Hepatocyte (in vitro differentiated cells): ENCODE results near the gene EXOC4. TPM values are rescaled to one million over a fixed set of nuclear protein-coding genes. Genes with fewer than 3 reads are reported as not detected.

Experiments
- DNase-seq: peaks from one replicate; pipeline ENCODE4 v3.0.0-alpha.2; 2016; ENCODE audit warnings: low spot score
- H2AFZ ChIP-seq: fragments of 200-600 bp; sonication (generic); 2 replicates; pipeline ENCODE4 v1.6.0; 2016; ENCODE audit warnings: antibody characterized with exemption, mild to moderate bottlenecking
- H3K27ac ChIP-seq: fragments of 200-600 bp; sonication (generic); 2 replicates; pipeline ENCODE4 v1.5.1; 2016; ENCODE audit warnings: mild to moderate bottlenecking
- H3K27me3 ChIP-seq: fragments of 200-600 bp; sonication (generic); 2 replicates; pipeline ENCODE4 v1.6.1; 2016
- H3K36me3 ChIP-seq: fragments of 200-600 bp; sonication (generic); replicated peaks from 2 replicates; pipeline ENCODE4 v1.5.1; 2016; ENCODE audit warnings: low read depth; ENCODE audit not compliant: insufficient read depth
- H3K4me1 ChIP-seq: fragments of 200-600 bp; sonication (generic); 2 replicates; pipeline ENCODE4 v1.5.1; 2016; ENCODE audit warnings: mild to moderate bottlenecking, moderate library complexity; ENCODE audit not compliant: insufficient read depth
- H3K4me2 ChIP-seq: fragments of 200-600 bp; sonication (generic); 2 replicates; pipeline ENCODE4 v1.6.0; 2016
- H3K4me3 ChIP-seq: fragments of 200-600 bp; sonication (generic); 2 replicates; pipeline ENCODE4 v1.5.1; 2016; ENCODE audit warnings: mild to moderate bottlenecking
- H3K79me2 ChIP-seq: fragments of 200-600 bp; sonication (generic); 2 replicates; pipeline ENCODE4 v1.6.0; 2017; ENCODE audit warnings: mild to moderate bottlenecking
- H3K9me2 ChIP-seq: fragments of 200-600 bp; sonication (generic); replicated peaks from 2 replicates; pipeline ENCODE4 v1.6.0; 2017; ENCODE audit warnings: mild to moderate bottlenecking; ENCODE audit not compliant: insufficient read depth
- H3K9me3 ChIP-seq: fragments of 200-600 bp; sonication (generic); 2 replicates; pipeline ENCODE4 v1.5.1; 2016; ENCODE audit warnings: low read depth, mild to moderate bottlenecking
- H4K20me1 ChIP-seq: fragments of 200-600 bp; sonication (generic); 2 replicates; pipeline ENCODE4 v1.6.0; 2016; ENCODE audit warnings: mild to moderate bottlenecking; ENCODE audit not compliant: insufficient read depth, poor library complexity, severe bottlenecking
- EZH2 ChIP-seq: fragments of 200-600 bp; sonication (generic); IDR thresholded peaks from 2 replicates; pipeline ENCODE4 v1.6.1; 2016; ENCODE audit warnings: antibody characterized with exemption, mild to moderate bottlenecking, borderline replicate concordance
- EZH2phosphoT487 ChIP-seq: fragments of 200-600 bp; sonication (generic); IDR thresholded peaks from one replicate; pipeline ENCODE4 v1.6.1; 2018; ENCODE audit warnings: antibody characterized with exemption, mild to moderate bottlenecking, low read depth, moderate library complexity; ENCODE audit not compliant: unreplicated experiment, severe bottlenecking
- WGBS: methylation state at CpG from one replicate; pipeline ENCODE4 v1.1.6; 2016; ENCODE audit warnings: low lambda C conversion rate; ENCODE audit errors: missing lambda C conversion rate; 5-methylcytosine and 5-hydroxymethylcytosine counted together
- polyA plus RNA-seq: library from polyadenylated mRNA; unstranded; fragments of >200 nt; fragmentation: Nextera tagmentation; extraction: Ambion mirVana; gene quantifications from 2 replicates; pipeline ENCODE4 v1.2.1, GENCODE V29; 2016
- total RNA-seq: library from RNA; depleted of rRNA; stranded (reverse); fragments of >200 nt; gene quantifications from 2 replicates; pipeline ENCODE4 v1.2.3, GENCODE V29; 2014
- TF ChIP-seq, protein P1 (sequence below): fragments of 200-600 bp; sonication (generic); IDR thresholded peaks from 2 replicates; pipeline ENCODE4 v1.5.1; 2016; ENCODE audit warnings: antibody characterized with exemption, mild to moderate bottlenecking; ENCODE audit not compliant: poor library complexity

The EXOC4 gene
- total and polyA plus RNA-seq, 2 experiments from 2014 or later, result 34.8 to 56.1 TPM

DNA sequence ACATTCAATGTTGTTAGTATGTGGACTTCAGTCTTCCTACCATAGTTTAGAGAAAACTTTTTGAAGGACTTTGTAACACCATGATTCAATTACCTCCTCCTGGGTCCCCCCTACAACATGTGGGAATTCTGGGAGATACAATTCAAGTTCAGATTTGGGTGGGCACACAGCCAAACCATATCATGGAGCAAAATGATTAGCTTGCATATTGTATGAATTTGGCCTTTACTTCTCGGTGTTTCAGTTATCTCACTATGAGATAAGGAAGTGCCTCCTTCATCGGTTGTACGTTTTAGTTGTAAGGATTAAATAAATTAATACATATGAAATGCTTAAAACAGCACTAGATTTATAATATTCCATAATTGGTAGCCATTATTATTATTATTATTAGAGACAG lies 428.7 kb downstream of the EXOC4 start:
- no peak overlapping the region for H3K27ac ChIP-seq
- H3K36me3 ChIP-seq, result no peaks in the 10 kb centered on the region
- 79% methylated on average over 3 of the region's 3 CpGs for WGBS
- H2AFZ ChIP-seq, result no peak overlapping the region
- H3K4me3 ChIP-seq, result no peak overlapping the region
- H3K4me1 ChIP-seq, result peaks cover 5% of the 10 kb centered on the region
- H3K9me3 ChIP-seq, result no peaks in the 10 kb centered on the region
- no peaks in the 10 kb centered on the region for H3K27me3 ChIP-seq
- no peak for DNase-seq
- no peaks in the 10 kb centered on the region for H3K9me2 ChIP-seq
- H3K79me2 ChIP-seq, result no peaks in the 10 kb centered on the region
- no peak overlapping the region for H3K4me2 ChIP-seq
- no peak for TF ChIP-seq EZH2
- no peak for TF ChIP-seq EZH2phosphoT487
- TF ChIP-seq, protein P1, sequence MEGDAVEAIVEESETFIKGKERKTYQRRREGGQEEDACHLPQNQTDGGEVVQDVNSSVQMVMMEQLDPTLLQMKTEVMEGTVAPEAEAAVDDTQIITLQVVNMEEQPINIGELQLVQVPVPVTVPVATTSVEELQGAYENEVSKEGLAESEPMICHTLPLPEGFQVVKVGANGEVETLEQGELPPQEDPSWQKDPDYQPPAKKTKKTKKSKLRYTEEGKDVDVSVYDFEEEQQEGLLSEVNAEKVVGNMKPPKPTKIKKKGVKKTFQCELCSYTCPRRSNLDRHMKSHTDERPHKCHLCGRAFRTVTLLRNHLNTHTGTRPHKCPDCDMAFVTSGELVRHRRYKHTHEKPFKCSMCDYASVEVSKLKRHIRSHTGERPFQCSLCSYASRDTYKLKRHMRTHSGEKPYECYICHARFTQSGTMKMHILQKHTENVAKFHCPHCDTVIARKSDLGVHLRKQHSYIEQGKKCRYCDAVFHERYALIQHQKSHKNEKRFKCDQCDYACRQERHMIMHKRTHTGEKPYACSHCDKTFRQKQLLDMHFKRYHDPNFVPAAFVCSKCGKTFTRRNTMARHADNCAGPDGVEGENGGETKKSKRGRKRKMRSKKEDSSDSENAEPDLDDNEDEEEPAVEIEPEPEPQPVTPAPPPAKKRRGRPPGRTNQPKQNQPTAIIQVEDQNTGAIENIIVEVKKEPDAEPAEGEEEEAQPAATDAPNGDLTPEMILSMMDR, result no peak
- H4K20me1 ChIP-seq, result no peaks in the 10 kb centered on the region

DNA sequence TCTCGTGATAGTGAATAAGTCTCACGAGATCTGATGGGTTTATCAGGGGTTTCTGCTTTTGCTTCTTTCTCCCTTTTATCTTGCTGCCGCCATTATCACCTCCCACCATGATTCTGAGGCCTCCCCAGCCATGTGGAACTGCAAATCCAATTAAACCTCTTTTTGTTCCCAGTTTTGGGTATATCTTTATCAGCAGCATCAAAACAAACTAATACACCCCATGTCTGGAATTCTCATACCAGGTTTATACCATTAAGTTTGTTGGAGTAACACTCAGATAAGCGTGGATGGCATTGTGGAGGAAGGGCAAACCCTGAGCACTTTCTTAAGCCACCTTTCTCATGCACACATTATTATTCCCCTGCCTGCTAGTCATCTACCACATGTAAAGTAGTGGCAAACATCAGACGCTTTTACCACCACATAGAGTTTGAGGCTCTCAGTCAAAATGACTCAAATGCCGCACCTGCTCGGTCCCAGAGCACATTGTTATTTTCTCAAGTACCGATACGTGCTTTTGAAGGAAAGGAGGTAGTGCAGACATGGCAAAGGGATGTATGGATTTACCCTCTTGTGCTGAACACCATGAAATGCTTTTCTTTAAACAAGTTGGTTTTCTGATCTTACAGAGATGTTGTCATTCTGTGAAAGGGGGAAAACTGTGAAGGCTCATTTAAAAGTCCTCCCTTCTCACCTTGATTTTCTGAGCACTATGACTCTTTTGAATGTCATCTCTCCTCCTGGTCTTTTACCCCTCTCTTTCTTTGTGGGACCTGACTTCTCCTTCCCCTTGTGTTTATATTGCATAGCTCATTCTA lies 429.7 kb downstream of the EXOC4 start:
- no peaks in the 10 kb centered on the region for H3K79me2 ChIP-seq
- peaks cover 5% of the 10 kb centered on the region for H3K4me1 ChIP-seq
- H3K27me3 ChIP-seq, result no peaks in the 10 kb centered on the region
- no peaks in the 10 kb centered on the region for H3K36me3 ChIP-seq
- no peaks in the 10 kb centered on the region for H3K9me2 ChIP-seq
- H3K4me2 ChIP-seq, result peak overlapping the region; percentile 33
- H4K20me1 ChIP-seq, result no peaks in the 10 kb centered on the region
- no peaks in the 10 kb centered on the region for H3K9me3 ChIP-seq
- DNase-seq, result no peak
- no peak overlapping the region for H2AFZ ChIP-seq
- no peak overlapping the region for H3K4me3 ChIP-seq
- TF ChIP-seq, protein P1, result no peak
- TF ChIP-seq EZH2 (no peak), EZH2phosphoT487 (no peak)
- WGBS, result 54% methylated on average over 9 of the region's 9 CpGs
- H3K27ac ChIP-seq, result peak overlapping the region; percentile 46

- DNase-seq, result no peak
- no peak overlapping the region for H2AFZ ChIP-seq
- H3K4me2 ChIP-seq, result peak overlapping the region; percentile 33
- H3K9me3 ChIP-seq, result no peaks in the 10 kb centered on the region
- H3K36me3 ChIP-seq, result no peaks in the 10 kb centered on the region
- WGBS, result 28% methylated on average over 2 of the region's 2 CpGs
- no peak overlapping the region for H3K4me3 ChIP-seq
- H3K4me1 ChIP-seq, result peaks cover 5% of the 10 kb centered on the region
- H3K27me3 ChIP-seq, result no peaks in the 10 kb centered on the region
- TF ChIP-seq, protein P1, result no peak
- TF ChIP-seq EZH2 (no peak), EZH2phosphoT487 (no peak)
- no peaks in the 10 kb centered on the region for H3K9me2 ChIP-seq
- no peak overlapping the region for H3K27ac ChIP-seq
- no peaks in the 10 kb centered on the region for H4K20me1 ChIP-seq
- no peaks in the 10 kb centered on the region for H3K79me2 ChIP-seq
Observed at GRCh38 chr7:133683182-133683454, 430.2 kb downstream of the EXOC4 start.
